Neural cell (in vitro differentiated cells): ENCODE measurements around the gene SREBF1. TPM values are rescaled to one million over a fixed set of nuclear protein-coding genes. Genes with fewer than 3 reads are reported as not detected.
A peak's percentile ranks its signal among the peaks of the same experiment; 100 is the strongest.

Source experiments
- H2AFZ ChIP-seq: fragments of 200-600, 300-800 bp; sonication (generic), shearing (Covaris generic); 2 replicates; pipeline ENCODE4 v1.6.0; 2014; ENCODE audit warnings: low read depth, mild to moderate bottlenecking, antibody characterized with exemption, low read length, moderate library complexity
- H3F3A ChIP-seq: fragments of 200-600 bp; shearing (Covaris generic); 2 replicates; pipeline ENCODE4 v1.6.1; 2016; ENCODE audit warnings: mild to moderate bottlenecking, moderate library complexity, mixed read lengths, antibody characterized with exemption, low read length; ENCODE audit not compliant: insufficient read depth, poor library complexity, severe bottlenecking
- H3K27ac ChIP-seq: fragments of 200-600, 300-800 bp; sonication (generic), shearing (Covaris generic); 2 replicates; pipeline ENCODE4 v1.5.1; 2014; ENCODE audit warnings: mild to moderate bottlenecking, low read length, moderate library complexity
- H3K27me3 ChIP-seq: fragments of 300-800, 200-600 bp; sonication (generic), shearing (Covaris generic); 2 replicates; pipeline ENCODE4 v1.6.0; 2014; ENCODE audit warnings: mild to moderate bottlenecking, low read depth, low read length, moderate library complexity; ENCODE audit not compliant: insufficient read depth
- H3K36me3 ChIP-seq: fragments of 300-800, 200-600 bp; sonication (generic), shearing (Covaris generic); 2 replicates; pipeline ENCODE4 v1.5.1; 2014; ENCODE audit warnings: mild to moderate bottlenecking, antibody characterized with exemption, low read length, moderate library complexity; ENCODE audit not compliant: insufficient read depth
- H3K4me2 ChIP-seq: fragments of 300-800, 200-600 bp; sonication (generic), shearing (Covaris generic); 2 replicates; pipeline ENCODE4 v1.6.0; 2014; ENCODE audit warnings: mild to moderate bottlenecking, low read length
- H3K4me3 ChIP-seq: fragments of 300-800, 200-600 bp; sonication (generic), shearing (Covaris generic); 2 replicates; pipeline ENCODE4 v1.5.1; 2014; ENCODE audit warnings: mild to moderate bottlenecking, low read length, moderate library complexity
- H3K79me2 ChIP-seq: fragments of 200-600 bp; shearing (Covaris generic); replicated peaks from 2 replicates; pipeline ENCODE4 v1.6.0; 2014; ENCODE audit warnings: mild to moderate bottlenecking, low read length, moderate library complexity; ENCODE audit not compliant: insufficient read depth
- H3K9ac ChIP-seq: fragments of 300-800, 200-600 bp; sonication (generic), shearing (Covaris generic); 2 replicates; pipeline ENCODE4 v1.6.1; 2016; ENCODE audit warnings: mild to moderate bottlenecking, low read length, mixed read lengths
- H3K9me2 ChIP-seq: fragments of 200-600 bp; shearing (Covaris generic); 2 replicates; pipeline ENCODE4 v1.6.1; 2016; ENCODE audit warnings: mild to moderate bottlenecking, low read length, mixed read lengths; ENCODE audit not compliant: insufficient read depth
- H3K9me3 ChIP-seq: fragments of 200-600, 300-800 bp; sonication (generic), shearing (Covaris generic); 2 replicates; pipeline ENCODE4 v1.6.1; 2016; ENCODE audit warnings: mild to moderate bottlenecking, mixed run types, low read length, moderate library complexity, mixed read lengths
- H4K20me1 ChIP-seq: fragments of 200-600 bp; shearing (Covaris generic); 2 replicates; pipeline ENCODE4 v1.6.1; 2016; ENCODE audit warnings: mild to moderate bottlenecking, mixed run types; ENCODE audit not compliant: insufficient read depth
- EP300 ChIP-seq: fragments of 450-650 bp; conservative IDR thresholded peaks from 2 replicates; pipeline ENCODE4 v1.6.1; 2014; ENCODE audit warnings: antibody characterized with exemption, mild to moderate bottlenecking, moderate library complexity; ENCODE audit not compliant: poor library complexity, severe bottlenecking
- EZH2 ChIP-seq: fragments of 200-600, 300-800 bp; shearing (Covaris generic), sonication (generic); IDR thresholded peaks from 2 replicates; pipeline ENCODE4 v1.6.1; 2014; ENCODE audit warnings: antibody characterized with exemption, low read length, borderline replicate concordance, mild to moderate bottlenecking; ENCODE audit not compliant: insufficient read depth, poor library complexity, severe bottlenecking
- MXI1 ChIP-seq: fragments of 450-650 bp; conservative IDR thresholded peaks from 2 replicates; pipeline ENCODE4 v1.6.1; 2014; ENCODE audit warnings: antibody characterized with exemption, mild to moderate bottlenecking; ENCODE audit not compliant: poor library complexity, severe bottlenecking
- POLR2AphosphoS5 ChIP-seq: IDR thresholded peaks from 2 replicates; pipeline ENCODE4 v1.6.1; 2012
- RAD21 ChIP-seq: fragments of 450-650 bp; conservative IDR thresholded peaks from 2 replicates; pipeline ENCODE4 v1.6.1; 2014; ENCODE audit warnings: antibody characterized with exemption, mild to moderate bottlenecking, moderate library complexity
- SMC3 ChIP-seq: fragments of 450-650 bp; conservative IDR thresholded peaks from 2 replicates; pipeline ENCODE4 v1.6.1; 2014; ENCODE audit warnings: antibody characterized with exemption, mild to moderate bottlenecking, moderate library complexity; ENCODE audit not compliant: poor library complexity
- TAF1 ChIP-seq: IDR thresholded peaks from 2 replicates; pipeline ENCODE4 v1.6.1; 2012; ENCODE audit warnings: low read depth
- polyA plus RNA-seq: library from polyadenylated mRNA; depleted of rRNA; stranded (reverse); fragments of >200 nt; gene quantifications from 2 replicates; pipeline ENCODE4 v1.2.3, GENCODE V29; 2014
- TF ChIP-seq, protein P1 (sequence below): IDR thresholded peaks from 2 replicates; pipeline ENCODE4 v1.6.1; 2012; ENCODE audit warnings: borderline replicate concordance
- TF ChIP-seq, protein P2 (sequence below): fragments of 450-650 bp; IDR thresholded peaks from 2 replicates; pipeline ENCODE4 v1.5.1; 2014; ENCODE audit warnings: antibody characterized with exemption, mild to moderate bottlenecking, moderate library complexity; ENCODE audit not compliant: poor library complexity, severe bottlenecking

The SREBF1 gene
- polyA plus RNA-seq, 1 donor from 2014 or later = 22.5 TPM

DNA sequence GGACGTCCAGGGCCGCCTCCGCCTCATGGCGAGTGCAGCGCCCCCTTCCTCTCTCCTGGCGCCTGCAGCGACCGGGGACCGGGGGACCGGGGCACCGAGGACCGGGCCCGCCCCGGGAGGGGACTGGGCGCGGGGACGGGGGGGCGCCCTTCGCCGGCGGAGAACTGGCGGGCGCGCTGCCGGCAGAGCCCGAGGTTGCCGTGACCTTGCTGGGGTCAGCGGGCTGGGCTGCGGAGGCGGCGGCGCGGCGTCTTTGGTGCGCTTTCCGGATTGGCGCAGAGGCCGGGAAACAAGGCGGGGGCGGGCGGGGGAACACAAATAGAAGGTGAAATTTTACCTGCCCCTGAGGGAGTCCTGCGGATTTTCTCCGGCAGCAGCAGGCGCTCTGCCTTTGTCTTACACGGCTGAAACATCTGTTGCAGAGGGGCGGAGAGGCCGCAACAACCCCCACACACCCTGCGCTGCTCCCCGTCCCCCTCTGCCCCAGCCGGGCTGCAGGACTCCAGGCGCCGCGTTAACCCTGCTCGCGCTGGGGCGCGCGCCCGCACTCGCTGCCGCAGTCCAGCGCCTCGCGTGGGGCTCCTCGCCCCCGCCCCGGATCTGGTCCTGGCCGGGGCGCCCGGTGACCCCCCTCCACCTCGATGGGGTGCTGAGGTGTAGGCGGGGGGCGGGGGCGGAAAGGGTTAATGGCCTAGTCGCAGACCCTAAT lies 53.5 kb downstream of the SREBF1 start:
- TF ChIP-seq EP300 (no peak), POLR2AphosphoS5 (peak; percentile 74), MXI1 (no peak), TAF1 (no peak), EZH2 (no peak), SMC3 (no peak), RAD21 (peak; percentile 27)
- TF ChIP-seq, protein P1, sequence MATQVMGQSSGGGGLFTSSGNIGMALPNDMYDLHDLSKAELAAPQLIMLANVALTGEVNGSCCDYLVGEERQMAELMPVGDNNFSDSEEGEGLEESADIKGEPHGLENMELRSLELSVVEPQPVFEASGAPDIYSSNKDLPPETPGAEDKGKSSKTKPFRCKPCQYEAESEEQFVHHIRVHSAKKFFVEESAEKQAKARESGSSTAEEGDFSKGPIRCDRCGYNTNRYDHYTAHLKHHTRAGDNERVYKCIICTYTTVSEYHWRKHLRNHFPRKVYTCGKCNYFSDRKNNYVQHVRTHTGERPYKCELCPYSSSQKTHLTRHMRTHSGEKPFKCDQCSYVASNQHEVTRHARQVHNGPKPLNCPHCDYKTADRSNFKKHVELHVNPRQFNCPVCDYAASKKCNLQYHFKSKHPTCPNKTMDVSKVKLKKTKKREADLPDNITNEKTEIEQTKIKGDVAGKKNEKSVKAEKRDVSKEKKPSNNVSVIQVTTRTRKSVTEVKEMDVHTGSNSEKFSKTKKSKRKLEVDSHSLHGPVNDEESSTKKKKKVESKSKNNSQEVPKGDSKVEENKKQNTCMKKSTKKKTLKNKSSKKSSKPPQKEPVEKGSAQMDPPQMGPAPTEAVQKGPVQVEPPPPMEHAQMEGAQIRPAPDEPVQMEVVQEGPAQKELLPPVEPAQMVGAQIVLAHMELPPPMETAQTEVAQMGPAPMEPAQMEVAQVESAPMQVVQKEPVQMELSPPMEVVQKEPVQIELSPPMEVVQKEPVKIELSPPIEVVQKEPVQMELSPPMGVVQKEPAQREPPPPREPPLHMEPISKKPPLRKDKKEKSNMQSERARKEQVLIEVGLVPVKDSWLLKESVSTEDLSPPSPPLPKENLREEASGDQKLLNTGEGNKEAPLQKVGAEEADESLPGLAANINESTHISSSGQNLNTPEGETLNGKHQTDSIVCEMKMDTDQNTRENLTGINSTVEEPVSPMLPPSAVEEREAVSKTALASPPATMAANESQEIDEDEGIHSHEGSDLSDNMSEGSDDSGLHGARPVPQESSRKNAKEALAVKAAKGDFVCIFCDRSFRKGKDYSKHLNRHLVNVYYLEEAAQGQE = peak; percentile 3
- TF ChIP-seq, protein P2, sequence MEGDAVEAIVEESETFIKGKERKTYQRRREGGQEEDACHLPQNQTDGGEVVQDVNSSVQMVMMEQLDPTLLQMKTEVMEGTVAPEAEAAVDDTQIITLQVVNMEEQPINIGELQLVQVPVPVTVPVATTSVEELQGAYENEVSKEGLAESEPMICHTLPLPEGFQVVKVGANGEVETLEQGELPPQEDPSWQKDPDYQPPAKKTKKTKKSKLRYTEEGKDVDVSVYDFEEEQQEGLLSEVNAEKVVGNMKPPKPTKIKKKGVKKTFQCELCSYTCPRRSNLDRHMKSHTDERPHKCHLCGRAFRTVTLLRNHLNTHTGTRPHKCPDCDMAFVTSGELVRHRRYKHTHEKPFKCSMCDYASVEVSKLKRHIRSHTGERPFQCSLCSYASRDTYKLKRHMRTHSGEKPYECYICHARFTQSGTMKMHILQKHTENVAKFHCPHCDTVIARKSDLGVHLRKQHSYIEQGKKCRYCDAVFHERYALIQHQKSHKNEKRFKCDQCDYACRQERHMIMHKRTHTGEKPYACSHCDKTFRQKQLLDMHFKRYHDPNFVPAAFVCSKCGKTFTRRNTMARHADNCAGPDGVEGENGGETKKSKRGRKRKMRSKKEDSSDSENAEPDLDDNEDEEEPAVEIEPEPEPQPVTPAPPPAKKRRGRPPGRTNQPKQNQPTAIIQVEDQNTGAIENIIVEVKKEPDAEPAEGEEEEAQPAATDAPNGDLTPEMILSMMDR = peak; percentile 62
- Histone ChIP-seq H4K20me1 (peaks cover 9% of the 10 kb centered on the region), H3K9me3 (no peaks in the 10 kb centered on the region), H3K4me3 (peak overlapping the region; percentile 89), H3K27ac (peak overlapping the region; percentile 96), H3K79me2 (peaks cover 71% of the 10 kb centered on the region), H3K9ac (peak overlapping the region; percentile 94), H3F3A (no peaks in the 10 kb centered on the region), H3K36me3 (no peaks in the 10 kb centered on the region), H3K9me2 (no peaks in the 10 kb centered on the region), H3K27me3 (no peaks in the 10 kb centered on the region), H3K4me2 (peak overlapping the region; percentile 46), H2AFZ (no peak overlapping the region)

DNA sequence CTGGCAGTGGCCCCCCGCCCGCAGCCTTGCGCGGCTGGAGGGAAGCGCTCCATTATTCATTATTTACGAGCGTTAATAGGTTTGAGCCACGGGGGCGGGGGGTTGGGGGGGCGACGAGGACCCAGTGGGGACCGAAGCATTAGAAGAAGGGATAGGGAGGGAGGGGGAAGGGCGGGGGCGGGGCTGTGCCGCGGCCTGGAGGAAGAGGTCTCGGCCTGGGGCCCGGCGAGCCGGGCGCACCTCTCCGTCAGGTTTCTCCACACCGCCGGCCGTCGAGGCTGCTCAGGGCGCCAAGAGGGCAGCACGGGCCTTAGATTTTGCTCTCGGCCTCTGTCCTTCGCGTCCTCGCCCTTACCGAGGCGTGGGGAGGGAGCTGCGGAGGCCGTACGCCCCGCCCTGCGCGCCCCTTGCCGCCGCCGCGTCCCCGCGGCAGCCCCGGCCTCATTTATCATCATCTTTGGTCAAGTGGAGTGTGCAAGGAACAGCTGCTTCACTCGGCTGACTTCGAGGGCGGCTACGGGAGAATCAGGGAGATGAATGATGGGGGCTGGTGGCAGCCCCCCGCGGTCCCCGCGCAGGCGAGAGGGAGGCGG lies 54.2 kb downstream of the SREBF1 start:
- peaks cover 13% of the 10 kb centered on the region for H4K20me1 ChIP-seq

More for the DNA sequence above, 54.2 kb downstream of the SREBF1 start:
- TF ChIP-seq SMC3 (peak; percentile 4), POLR2AphosphoS5 (no peak), TAF1 (peak; percentile 12), MXI1 (no peak)
- TF ChIP-seq, protein P1 = peak; percentile 16
- Histone ChIP-seq H2AFZ (no peak overlapping the region), H3K4me2 (no peak overlapping the region), H3K36me3 (no peaks in the 10 kb centered on the region), H3K27ac (peak overlapping the region; percentile 96), H3K79me2 (peaks cover 71% of the 10 kb centered on the region), H3K27me3 (no peaks in the 10 kb centered on the region), H3F3A (no peaks in the 10 kb centered on the region), H3K9ac (peak overlapping the region; percentile 94), H3K9me2 (no peaks in the 10 kb centered on the region), H3K4me3 (peak overlapping the region; percentile 89), H3K9me3 (no peaks in the 10 kb centered on the region)
